SJSA1 (cell line): ENCODE measurements around the gene TRRAP. TPM values are rescaled to one million over a fixed set of nuclear protein-coding genes. Genes with fewer than 3 reads are reported as not detected.
"Not testable (repeated sequence)": the region's sequence is repeated elsewhere in the genome, so short reads cannot be mapped to it uniquely, and the experiment has no call there.

Experiments
- DNase-seq, 2 experiments: peaks; one replicate each; pipeline ENCODE4 v3.0.0-alpha.2; 2015 to 2020; ENCODE audit warnings: low spot score in 2 of 2, low read depth in 1 of 2
- H3K27ac ChIP-seq: fragments of 250-450 bp; sonication (Bioruptor Pico); 2 replicates; pipeline ENCODE4 v1.5.1; 2020; ENCODE audit warnings: mild to moderate bottlenecking, moderate library complexity
- H3K27me3 ChIP-seq: fragments of 250-450 bp; sonication (Bioruptor Pico); replicated peaks from 2 replicates; pipeline ENCODE4 v1.5.1; 2020; ENCODE audit warnings: mild to moderate bottlenecking, moderate library complexity
- H3K36me3 ChIP-seq: fragments of 250-450 bp; sonication (Bioruptor Pico); 2 replicates; pipeline ENCODE4 v1.5.1; 2020; ENCODE audit warnings: mild to moderate bottlenecking
- H3K4me1 ChIP-seq: fragments of 250-450 bp; sonication (Bioruptor Pico); replicated peaks from 2 replicates; pipeline ENCODE4 v1.6.1; 2021; ENCODE audit warnings: mild to moderate bottlenecking
- H3K4me3 ChIP-seq: fragments of 250-450 bp; sonication (Bioruptor Pico); 2 replicates; pipeline ENCODE4 v1.5.1; 2020; ENCODE audit warnings: mild to moderate bottlenecking
- H3K9me3 ChIP-seq: fragments of 250-450 bp; sonication (Bioruptor Pico); replicated peaks from 2 replicates; pipeline ENCODE4 v1.5.1; 2020; ENCODE audit warnings: mild to moderate bottlenecking
- total RNA-seq: library from RNA; depleted of rRNA; stranded (reverse); fragments of >200 nt; shearing (Covaris generic); gene quantifications from 2 replicates; pipeline ENCODE4 v1.2.3, GENCODE V29; 2014

Gene TRRAP
- total RNA-seq, 1 experiment from 2014 or later: 12.7 TPM

- H3K36me3 ChIP-seq: peaks cover 96% of the 10 kb centered on the region
- peaks cover 10% of the 10 kb centered on the region for H3K4me1 ChIP-seq
- DNase-seq: no peak
- H3K4me3 ChIP-seq: no peak overlapping the region
- H3K27me3 ChIP-seq: no peaks in the 10 kb centered on the region
- no peaks in the 10 kb centered on the region; the same call in 1 of the 2 replicates for H3K9me3 ChIP-seq
- no peak overlapping the region for H3K27ac ChIP-seq
Observed at GRCh38 chr7:99036546-99037111, 158.3 kb downstream of the TRRAP start.

- Histone ChIP-seq H3K36me3 (peaks cover 96% of the 10 kb centered on the region), H3K9me3 (no peaks in the 10 kb centered on the region; the same call in 1 of the 2 replicates), H3K27ac (no peak overlapping the region), H3K4me1 (peaks cover 12% of the 10 kb centered on the region), H3K27me3 (no peaks in the 10 kb centered on the region), H3K4me3 (no peak overlapping the region)
- no peak for DNase-seq
Observed at GRCh38 chr7:99037327-99037940, 159.1 kb downstream of the TRRAP start.

- Histone ChIP-seq H3K4me3 (no peak overlapping the region), H3K36me3 (peaks cover 97% of the 10 kb centered on the region), H3K9me3 (no peaks in the 10 kb centered on the region; the same call in 1 of the 2 replicates), H3K27ac (no peak overlapping the region), H3K4me1 (peaks cover 20% of the 10 kb centered on the region), H3K27me3 (no peaks in the 10 kb centered on the region)
- no peak for DNase-seq
Observed at GRCh38 chr7:99038086-99038855, 159.9 kb downstream of the TRRAP start.

GRCh38 chr7:99039384-99039891 is 161.1 kb downstream of the TRRAP start:
- peaks cover 97% of the 10 kb centered on the region for H3K36me3 ChIP-seq

GRCh38 chr7:99040104-99040958 is 162.0 kb downstream of the TRRAP start:
- H3K36me3 ChIP-seq: peaks cover 97% of the 10 kb centered on the region

More at GRCh38 chr7:99039384-99039891, 161.1 kb downstream of the TRRAP start:
- Histone ChIP-seq H3K4me3 (no peak overlapping the region), H3K9me3 (no peaks in the 10 kb centered on the region), H3K27me3 (no peaks in the 10 kb centered on the region), H3K27ac (no peak overlapping the region), H3K4me1 (peaks cover 23% of the 10 kb centered on the region)
- DNase-seq: no peak

GRCh38 chr7:99041526-99041925 is 163.2 kb downstream of the TRRAP start:
- Histone ChIP-seq H3K4me3 (no peak overlapping the region), H3K27ac (no peak overlapping the region), H3K9me3 (no peaks in the 10 kb centered on the region), H3K27me3 (no peaks in the 10 kb centered on the region), H3K36me3 (peaks cover 97% of the 10 kb centered on the region), H3K4me1 (peaks cover 23% of the 10 kb centered on the region)
- no peak for DNase-seq

More at GRCh38 chr7:99040104-99040958, 162.0 kb downstream of the TRRAP start:
- Histone ChIP-seq H3K4me3 (no peak overlapping the region), H3K9me3 (no peaks in the 10 kb centered on the region), H3K27me3 (no peaks in the 10 kb centered on the region), H3K4me1 (peaks cover 23% of the 10 kb centered on the region), H3K27ac (no peak overlapping the region; the same call in 1 of the 2 replicates)
- peak; percentile 68 to 87 for DNase-seq

GRCh38 chr7:99042957-99043356 is 164.6 kb downstream of the TRRAP start:
- peak in 1 of 2 experiments; percentile 23 for DNase-seq
- peaks cover 23% of the 10 kb centered on the region for H3K4me1 ChIP-seq
- no peaks in the 10 kb centered on the region for H3K27me3 ChIP-seq
- H3K27ac ChIP-seq: no peak overlapping the region
- H3K4me3 ChIP-seq: no peak overlapping the region
- no peaks in the 10 kb centered on the region for H3K9me3 ChIP-seq
- H3K36me3 ChIP-seq: peaks cover 95% of the 10 kb centered on the region

- DNase-seq, H3K27ac ChIP-seq, H3K9me3 ChIP-seq, H3K27me3 ChIP-seq, H3K4me3 ChIP-seq: not testable (repeated sequence)
- Histone ChIP-seq H3K36me3 (peaks cover 95% of the 10 kb centered on the region), H3K4me1 (peaks cover 23% of the 10 kb centered on the region)
Observed at GRCh38 chr7:99044858-99045257, 166.5 kb downstream of the TRRAP start.

- H3K9me3 ChIP-seq, H3K4me3 ChIP-seq, DNase-seq, H3K27me3 ChIP-seq, H3K27ac ChIP-seq: not testable (repeated sequence)
- Histone ChIP-seq H3K4me1 (peaks cover 12% of the 10 kb centered on the region), H3K36me3 (peaks cover 95% of the 10 kb centered on the region)
Observed at GRCh38 chr7:99046262-99046661, 167.9 kb downstream of the TRRAP start.

- H3K27ac ChIP-seq: no peak overlapping the region
Observed at GRCh38 chr7:99046722-99047121, 168.4 kb downstream of the TRRAP start.

GRCh38 chr7:99047526-99048077 is 169.3 kb downstream of the TRRAP start:
- Histone ChIP-seq H3K4me3 (no peak overlapping the region), H3K4me1 (peaks cover 9% of the 10 kb centered on the region), H3K27me3 (no peaks in the 10 kb centered on the region), H3K27ac (no peak overlapping the region), H3K9me3 (no peaks in the 10 kb centered on the region), H3K36me3 (peaks cover 95% of the 10 kb centered on the region)
- DNase-seq: no peak

More at GRCh38 chr7:99046722-99047121, 168.4 kb downstream of the TRRAP start:
- no peak overlapping the region for H3K4me3 ChIP-seq
- peaks cover 95% of the 10 kb centered on the region for H3K36me3 ChIP-seq
- H3K9me3 ChIP-seq: no peaks in the 10 kb centered on the region
- H3K4me1 ChIP-seq: peaks cover 12% of the 10 kb centered on the region
- DNase-seq: no peak
- H3K27me3 ChIP-seq: no peaks in the 10 kb centered on the region

GRCh38 chr7:99050971-99051370 is 172.6 kb downstream of the TRRAP start:
- DNase-seq: no peak
- H3K4me1 ChIP-seq: no peaks in the 10 kb centered on the region
- H3K9me3 ChIP-seq: no peaks in the 10 kb centered on the region
- H3K36me3 ChIP-seq: peaks cover 90% of the 10 kb centered on the region
- H3K27ac ChIP-seq: no peak overlapping the region
- no peak overlapping the region for H3K4me3 ChIP-seq
- H3K27me3 ChIP-seq: no peaks in the 10 kb centered on the region

- DNase-seq: no peak
- Histone ChIP-seq H3K27me3 (no peaks in the 10 kb centered on the region), H3K9me3 (no peaks in the 10 kb centered on the region), H3K36me3 (peaks cover 71% of the 10 kb centered on the region), H3K4me3 (no peak overlapping the region), H3K4me1 (no peaks in the 10 kb centered on the region), H3K27ac (no peak overlapping the region)
Observed at GRCh38 chr7:99054781-99055180, 176.4 kb downstream of the TRRAP start.
